Epithelial cell of proximal tubule (primary cell): ENCODE measurements around the gene LTB4R2. TPM values are rescaled to one million over a fixed set of nuclear protein-coding genes. Genes with fewer than 3 reads are reported as not detected.

ENCODE experiments used
- DNase-seq: peaks from one replicate; pipeline ENCODE4 v3.0.0-alpha.2; 2011; ENCODE audit warnings: low read depth
- H3K4me3 ChIP-seq: 2 replicates; pipeline ENCODE4 v1.5.1; 2011; ENCODE audit warnings: low read depth, mild to moderate bottlenecking, low read length
- CTCF ChIP-seq: conservative IDR thresholded peaks from 2 replicates; pipeline ENCODE4 v1.5.1; 2012; ENCODE audit warnings: low read depth, mild to moderate bottlenecking, low read length
- total RNA-seq: library from RNA; depleted of rRNA; stranded (reverse); fragments of >200 nt; gene quantifications from 2 replicates; pipeline ENCODE4 v1.2.3, GENCODE V29; 2015

Gene LTB4R2
- total RNA-seq, 1 donor from 2014 or later: 2.7 TPM

GRCh38 chr14:24270537-24271133 lies 39.3 kb upstream of the LTB4R2 start:
- peak overlapping the region; percentile 89 for H3K4me3 ChIP-seq
- no peak for TF ChIP-seq CTCF
- no peak for DNase-seq

DNA sequence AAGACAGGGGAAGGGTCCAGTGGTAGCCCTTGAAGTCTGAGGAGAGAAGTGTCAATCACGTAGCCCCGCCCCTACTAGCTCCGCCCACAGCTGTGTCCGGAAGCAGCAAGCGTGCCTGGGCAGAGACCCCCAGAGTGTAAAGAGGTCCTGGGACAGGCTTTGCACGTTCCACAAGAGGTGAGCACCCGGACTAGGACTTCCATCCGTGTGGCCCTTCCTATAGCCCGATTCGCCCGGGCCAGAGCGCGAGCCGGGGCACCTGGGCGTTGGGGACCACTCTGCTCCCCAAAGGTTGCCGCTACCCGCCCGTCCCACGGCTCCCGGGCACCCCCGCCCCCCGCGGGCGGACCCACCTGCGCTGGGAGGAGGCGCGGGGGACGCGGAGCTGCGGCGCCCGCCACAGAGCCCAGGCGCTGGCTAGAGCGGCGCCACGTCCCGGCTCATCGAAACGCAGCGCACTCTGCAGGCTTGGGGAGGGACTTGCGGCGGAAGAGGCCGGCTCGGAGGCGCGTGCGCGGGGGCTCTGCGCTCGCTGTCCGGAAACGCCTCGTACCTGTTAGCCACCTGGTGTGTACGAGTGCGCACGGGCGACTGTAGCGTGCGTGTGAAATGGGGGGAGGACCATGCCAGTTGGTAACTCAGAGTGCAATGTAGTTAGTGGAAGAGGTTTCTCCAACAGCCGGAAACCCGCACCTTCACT lies 38.7 kb upstream of the LTB4R2 start, which contains the start of gene RABGGTA:
RABGGTA (minus strand) TSS at position 464 of the 700 bp plus-strand sequence. CDS start 482 bp downstream, outside the sequence.
- no peak for DNase-seq
- peak within 1 kb of the TSS; percentile 89 for H3K4me3 ChIP-seq
- peak; percentile 57 for TF ChIP-seq CTCF

DNA sequence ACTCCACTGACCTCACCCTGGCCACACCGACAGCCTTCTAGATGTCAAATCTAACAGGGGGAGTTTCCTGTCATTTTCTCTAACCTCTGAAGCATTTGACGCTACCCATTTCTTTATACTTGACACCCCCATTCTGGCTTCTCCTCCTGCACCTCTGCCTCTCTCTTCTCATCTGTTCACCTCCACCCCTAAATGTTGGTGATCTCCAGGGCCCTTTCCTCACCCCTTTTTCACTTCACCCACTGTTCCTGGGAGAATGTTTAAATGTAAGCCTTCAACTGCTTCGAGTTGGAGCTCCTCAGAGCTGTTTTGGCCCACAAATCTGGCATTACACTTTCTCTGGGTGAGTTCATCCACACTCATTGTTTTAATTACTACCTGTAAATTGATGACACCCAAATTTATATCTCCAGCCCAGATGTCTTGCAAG lies 38.1 kb upstream of the LTB4R2 start:
- no peak for DNase-seq
- H3K4me3 ChIP-seq: peak overlapping the region; percentile 89
- no peak for TF ChIP-seq CTCF

DNA sequence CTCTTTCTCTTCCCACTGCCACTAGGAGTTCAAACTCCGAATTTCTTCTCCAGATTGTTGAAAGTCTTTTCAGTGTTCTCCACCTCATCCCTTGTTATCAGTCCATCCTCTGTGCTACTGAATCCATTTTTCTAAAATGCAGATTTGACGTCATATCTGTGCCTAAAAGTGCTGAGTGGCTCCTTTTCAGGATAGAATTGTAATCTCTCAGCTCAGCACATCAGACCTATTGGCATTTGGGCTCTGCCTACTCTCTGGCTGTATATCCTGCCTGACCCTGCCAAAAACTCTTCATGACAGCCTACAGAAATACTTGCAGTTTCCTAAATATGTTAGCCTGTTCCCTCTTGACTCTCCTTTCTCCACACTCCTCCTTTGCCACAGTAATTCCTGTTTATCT lies 37.5 kb upstream of the LTB4R2 start:
- no peak for DNase-seq
- no peak for TF ChIP-seq CTCF
- H3K4me3 ChIP-seq: no peak overlapping the region

DNA sequence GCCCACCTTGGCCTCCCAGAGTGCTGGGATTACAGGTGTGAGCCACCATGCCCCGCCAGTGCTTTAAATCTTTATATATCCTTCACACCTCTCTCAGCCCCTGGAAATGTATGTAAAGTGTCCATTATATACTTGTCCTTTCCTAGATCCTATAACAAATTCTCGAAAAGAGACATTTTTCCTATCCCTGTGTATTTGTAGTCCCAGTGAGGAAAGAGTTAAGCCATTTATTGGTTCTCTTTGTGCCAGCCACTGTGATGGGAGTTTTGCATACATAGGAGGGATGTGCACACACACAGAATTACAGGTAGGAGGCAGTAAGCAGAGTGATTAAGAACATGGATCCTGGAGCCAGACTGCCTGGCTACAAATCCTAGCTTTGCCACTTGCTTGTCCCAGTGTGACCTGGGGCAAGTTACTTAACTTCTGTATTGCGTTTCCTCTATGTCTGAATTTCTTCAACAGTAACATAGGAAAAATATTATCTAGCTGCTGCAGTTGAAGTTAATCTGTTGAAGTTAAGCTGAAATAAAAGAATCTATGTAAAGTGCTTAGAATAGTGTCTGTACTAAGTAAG lies 36.4 kb upstream of the LTB4R2 start:
- TF ChIP-seq CTCF: peak; percentile 35
- H3K4me3 ChIP-seq: no peak overlapping the region
- DNase-seq: no peak

- DNase-seq: no peak
- H3K4me3 ChIP-seq: no peak overlapping the region
- TF ChIP-seq CTCF: no peak
Measured at GRCh38 chr14:24274101-24274543, 35.8 kb upstream of the LTB4R2 start.
